Activated CD4-positive, alpha-beta memory T cell treated with anti-CD3 and anti-CD28 coated beads for 36 hours (primary cell): ENCODE results near the gene ZNF81. TPM values are rescaled to one million over a fixed set of nuclear protein-coding genes. Genes with fewer than 3 reads are reported as not detected.
"Not testable (repeated sequence)": the region's sequence is repeated elsewhere in the genome, so short reads cannot be mapped to it uniquely, and the experiment has no call there.

ENCODE experiments used
- CTCF ChIA-PET: fragments of 350-600 bp; sonication (Branson Sonifier 250); formaldehyde crosslinking; loops from one replicate; lab custom pipeline; 2021; ENCODE audit warnings: antibody characterized with exemption, inconsistent platforms; lab: Charles Lee
- POLR2A ChIA-PET: fragments of 350-600 bp; sonication (Branson Sonifier 250); formaldehyde crosslinking; loops from one replicate; lab custom pipeline; 2021; ENCODE audit warnings: antibody characterized with exemption; lab: Charles Lee
- DNase-seq: peaks from one replicate; pipeline ENCODE4 v3.0.0-alpha.2; 2020
- H3K27ac Mint-ChIP-seq: one replicate; pipeline ENCODE4 v1.8.0; 2021; ENCODE audit warnings: mixed read lengths
- H3K27me3 Mint-ChIP-seq: one replicate; pipeline ENCODE4 v1.8.0; 2021; ENCODE audit warnings: mixed read lengths
- H3K36me3 Mint-ChIP-seq: one replicate; pipeline ENCODE4 v1.8.0; 2021; ENCODE audit warnings: mixed read lengths
- H3K4me1 Mint-ChIP-seq: one replicate; pipeline ENCODE4 v1.8.0; 2021; ENCODE audit warnings: low read depth, mixed read lengths
- H3K4me3 Mint-ChIP-seq: one replicate; pipeline ENCODE4 v1.8.0; 2021; ENCODE audit warnings: mild to moderate bottlenecking, mixed read lengths
- H3K9me3 Mint-ChIP-seq: one replicate; pipeline ENCODE4 v1.8.0; 2021; ENCODE audit warnings: mixed read lengths
- intact Hi-C: fragments of 100-400 bp; cut with micrococcal nuclease; formaldehyde crosslinking; loops from one replicate; pipeline ENCODE4 v1.15.1; 2023
- total RNA-seq, 2 experiments: library from RNA; stranded (reverse); gene quantifications; one replicate each; pipeline ENCODE4 v1.2.3, GENCODE V29; 2021

The ZNF81 gene
- total RNA-seq, 2 experiments from 2014 or later = 6.0 to 7.2 TPM

- no peak for DNase-seq
- POLR2A ChIA-PET = no interaction called here
- H3K4me1 Mint-ChIP-seq = peaks cover 4% of the 10 kb centered on the region
- H3K9me3 Mint-ChIP-seq = peaks cover 10% of the 10 kb centered on the region
- H3K4me3 Mint-ChIP-seq = no peak overlapping the region
- intact Hi-C loops = no loop called here
- CTCF ChIA-PET = no interaction called here
- peaks cover under 1% of the 10 kb centered on the region for H3K27me3 Mint-ChIP-seq
- H3K27ac Mint-ChIP-seq = no peak overlapping the region
- peaks cover 2% of the 10 kb centered on the region for H3K36me3 Mint-ChIP-seq
Observed at GRCh38 chrX:47941423-47941822, 104.7 kb downstream of the ZNF81 start.

DNA sequence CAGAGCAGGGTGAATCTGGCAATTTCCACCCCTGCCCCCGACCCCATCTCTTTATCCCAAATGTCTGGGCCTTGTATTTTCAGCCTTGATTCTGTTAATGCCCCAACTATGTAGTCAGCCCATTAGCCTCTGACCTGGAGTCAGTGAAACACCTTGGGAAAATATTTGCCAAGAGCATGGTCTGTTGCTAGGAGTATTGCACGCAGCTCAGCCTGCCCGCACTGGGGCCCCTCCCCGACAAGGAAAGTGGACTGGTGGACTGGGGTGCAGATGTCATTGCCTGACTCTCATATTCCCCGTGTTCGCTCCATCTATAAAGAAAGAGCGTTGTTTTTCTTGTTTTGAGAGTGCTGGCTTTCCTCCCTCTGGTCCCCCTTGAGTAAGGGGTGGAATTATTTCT, 118.6 kb downstream of the ZNF81 start:
- CTCF ChIA-PET, POLR2A ChIA-PET, H3K36me3 Mint-ChIP-seq, H3K4me1 Mint-ChIP-seq, H3K27me3 Mint-ChIP-seq, H3K4me3 Mint-ChIP-seq, H3K27ac Mint-ChIP-seq, DNase-seq: not testable (repeated sequence)
- intact Hi-C loops = loop anchor here (10.0 kb wide), 1 partner anchor 120 kb away; the partner anchor contains the start of gene ZNF81
- peaks cover 15% of the 10 kb centered on the region for H3K9me3 Mint-ChIP-seq

DNA sequence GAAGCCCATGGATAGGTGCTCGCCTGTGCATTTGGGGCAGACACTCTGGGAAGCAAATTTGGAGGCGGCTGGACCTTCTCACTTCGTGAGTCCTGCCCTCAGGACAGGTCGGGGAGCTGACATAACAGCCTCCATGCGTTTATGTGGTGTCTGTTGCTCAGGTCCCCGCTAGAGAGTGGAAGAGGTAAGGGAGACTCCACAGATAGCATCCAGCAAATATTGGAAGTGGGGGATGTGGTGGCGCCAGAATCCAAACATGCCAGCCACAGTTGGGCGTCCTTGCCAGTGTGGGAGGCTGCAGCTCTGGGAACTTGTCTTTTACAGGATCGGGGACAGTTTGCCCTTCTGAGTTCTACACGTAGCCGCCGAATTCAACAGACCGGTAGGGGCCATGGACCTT, 119.3 kb downstream of the ZNF81 start:
- ChIA-PET CTCF (no interaction called here), POLR2A (no interaction called here)
- no peak for DNase-seq
- Mint-ChIP-seq H3K36me3 (no peaks in the 10 kb centered on the region), H3K27ac (no peak overlapping the region), H3K4me3 (no peak overlapping the region), H3K4me1 (no peaks in the 10 kb centered on the region), H3K9me3 (peaks cover 8% of the 10 kb centered on the region), H3K27me3 (no peaks in the 10 kb centered on the region)
- intact Hi-C loops = loop anchor here (10.0 kb wide), 1 partner anchor 121 kb away; the partner anchor contains the start of gene ZNF81

- POLR2A ChIA-PET, H3K36me3 Mint-ChIP-seq, H3K9me3 Mint-ChIP-seq, H3K27me3 Mint-ChIP-seq, H3K27ac Mint-ChIP-seq, H3K4me3 Mint-ChIP-seq, DNase-seq, H3K4me1 Mint-ChIP-seq: not testable (repeated sequence)
- CTCF ChIA-PET = interaction anchor here (2.1 kb wide), 1 partner anchor 69 kb away, joined by 24 read pairs; no protein-coding TSS in a partner anchor
- intact Hi-C loops = loop anchor here (10.0 kb wide), 1 partner anchor 123 kb away; the partner anchor contains the start of gene ZNF81
Observed at GRCh38 chrX:47958206-47958605, 121.5 kb downstream of the ZNF81 start.

GRCh38 chrX:47958761-47959342, 122.2 kb downstream of the ZNF81 start:
- POLR2A ChIA-PET = no interaction called here
- Mint-ChIP-seq H3K27me3 (no peaks in the 10 kb centered on the region), H3K36me3 (no peaks in the 10 kb centered on the region), H3K4me1 (no peaks in the 10 kb centered on the region), H3K4me3 (no peak overlapping the region), H3K9me3 (no peaks in the 10 kb centered on the region), H3K27ac (no peak overlapping the region)
- CTCF ChIA-PET = interaction anchor here (2.1 kb wide), 1 partner anchor 68 kb away, joined by 24 read pairs; no protein-coding TSS in a partner anchor
- intact Hi-C loops = loop anchor here (1.0 to 10.0 kb wide), 2 partner anchors 67 to 124 kb away; partner anchors contain the start of gene ZNF81
- DNase-seq = peak; percentile 17

DNA sequence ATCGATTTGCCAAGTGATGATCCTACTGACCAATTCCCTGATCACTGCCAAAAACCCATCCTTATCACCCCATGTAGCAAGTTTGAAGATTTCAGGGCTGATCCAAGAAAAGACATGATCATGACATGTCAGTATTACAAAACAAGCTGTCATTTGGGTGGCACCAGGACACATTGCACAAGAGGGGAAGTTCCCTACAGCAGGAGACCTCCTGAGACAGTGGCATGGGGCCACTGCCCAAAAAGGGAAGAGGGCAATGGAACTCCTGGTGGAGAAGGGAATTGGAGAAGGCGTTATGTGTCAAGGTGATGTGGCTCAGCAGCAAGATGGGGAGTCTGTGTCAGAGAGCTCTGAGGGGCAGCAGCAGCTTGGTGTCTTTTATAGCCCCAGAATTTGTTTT, 123.7 kb downstream of the ZNF81 start:
- Mint-ChIP-seq H3K36me3 (peaks cover 4% of the 10 kb centered on the region), H3K27ac (no peak overlapping the region), H3K27me3 (no peaks in the 10 kb centered on the region), H3K4me3 (no peak overlapping the region), H3K9me3 (peaks cover 6% of the 10 kb centered on the region), H3K4me1 (no peaks in the 10 kb centered on the region)
- no peak for DNase-seq
- intact Hi-C loops = no loop called here
- POLR2A ChIA-PET = no interaction called here
- CTCF ChIA-PET = no interaction called here

GRCh38 chrX:47961830-47962229, 125.1 kb downstream of the ZNF81 start:
- H3K27ac Mint-ChIP-seq, intact Hi-C loops: not testable (repeated sequence)

GRCh38 chrX:47965526-47965925, 128.8 kb downstream of the ZNF81 start:
- H3K4me1 Mint-ChIP-seq, CTCF ChIA-PET, DNase-seq, H3K27ac Mint-ChIP-seq, H3K27me3 Mint-ChIP-seq, H3K4me3 Mint-ChIP-seq, POLR2A ChIA-PET, H3K36me3 Mint-ChIP-seq, intact Hi-C loops: not testable (repeated sequence)
- H3K9me3 Mint-ChIP-seq = peaks cover 27% of the 10 kb centered on the region

More at GRCh38 chrX:47961830-47962229, 125.1 kb downstream of the ZNF81 start:
- DNase-seq, CTCF ChIA-PET, H3K4me3 Mint-ChIP-seq, H3K27me3 Mint-ChIP-seq, H3K9me3 Mint-ChIP-seq, POLR2A ChIA-PET, H3K36me3 Mint-ChIP-seq, H3K4me1 Mint-ChIP-seq: not testable (repeated sequence)

Other genes with a start within 250 kb of the ZNF81 start
- 1 to 10 TPM in 1 of 2 experiments, under 1 TPM in 1; 0.83 to 1.3 TPM for gene SYN1, start 217.0 kb upstream of the ZNF81 start, total RNA-seq
- gene CFP, start 207.0 kb upstream of the ZNF81 start, total RNA-seq = 1 to 10 TPM; 3.4 to 4.4 TPM
- gene ELK1, start 186.3 kb upstream of the ZNF81 start, total RNA-seq = 10 to 100 TPM; 93.6 to 95.3 TPM
- 100 to 1,000 TPM; 198 to 210 TPM for gene UXT, start 177.7 kb upstream of the ZNF81 start, total RNA-seq
- gene ZNF182, start 167.1 kb downstream of the ZNF81 start, total RNA-seq = 1 to 10 TPM; 6.5 to 7.1 TPM
- not detected for gene SPACA5, start 170.1 kb downstream of the ZNF81 start, total RNA-seq
- gene ZNF630, start 234.7 kb downstream of the ZNF81 start, total RNA-seq = 1 to 10 TPM; 1.5 to 2.4 TPM